IPS DF 19.7 (cell line): Measurements from ENCODE around the gene NPY4R.
"Not testable (repeated sequence)": the region's sequence is repeated elsewhere in the genome, so short reads cannot be mapped to it uniquely, and the experiment has no call there.

ENCODE experiments used
- DNase-seq: peaks from one replicate; pipeline ENCODE4 v3.0.0-alpha.2; 2013; ENCODE audit warnings: low read depth, low spot score

Gene NPY4R

GRCh38 chr10:46457071-46457470 lies 8.7 kb downstream of the NPY4R start:
- not testable (repeated sequence) for DNase-seq

DNA sequence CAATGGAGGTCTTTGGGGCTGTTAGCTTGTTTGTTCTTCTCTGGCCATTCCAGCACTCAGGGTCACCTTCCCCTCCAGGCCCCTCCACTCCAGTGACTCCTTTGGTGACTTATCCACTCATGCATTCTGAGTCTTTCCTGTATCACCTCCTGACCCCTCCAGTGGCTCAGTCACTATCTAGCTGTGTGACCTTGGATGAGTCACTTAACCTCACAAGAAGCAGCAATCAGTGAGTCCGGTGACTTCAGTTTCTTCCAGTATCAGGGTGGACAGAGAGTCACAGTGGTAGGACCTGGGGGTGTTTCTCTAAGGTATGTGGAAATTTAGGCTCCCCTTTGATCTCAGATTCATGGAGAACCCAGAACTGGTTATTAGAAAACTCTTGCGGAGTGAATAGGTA lies 9.8 kb downstream of the NPY4R start:
- not testable (repeated sequence) for DNase-seq

GRCh38 chr10:46451365-46451764 lies 14.4 kb downstream of the NPY4R start:
- not testable (repeated sequence) for DNase-seq

DNA sequence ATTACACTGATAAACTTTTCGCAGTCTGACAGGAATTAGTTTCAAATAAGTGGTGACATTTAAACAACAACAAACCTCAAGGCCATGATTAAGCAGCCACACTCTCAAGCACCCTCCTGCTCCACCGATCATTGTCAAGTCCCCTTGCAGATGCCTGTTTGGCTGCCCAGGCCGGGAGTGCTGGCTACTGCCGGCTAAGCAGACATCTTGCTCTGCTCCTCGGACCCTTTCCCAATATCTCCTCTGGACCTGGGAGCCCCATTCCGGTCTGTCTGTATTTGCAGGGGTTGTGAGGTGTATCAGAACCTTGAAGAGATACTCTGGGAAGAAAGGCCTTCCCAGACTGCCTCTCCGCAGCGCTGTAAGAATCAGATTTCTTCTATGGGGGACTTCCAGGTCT lies 14.9 kb downstream of the NPY4R start:
- not testable (repeated sequence) for DNase-seq

GRCh38 chr10:46447439-46447838 lies 18.3 kb downstream of the NPY4R start:
- DNase-seq, result not testable (repeated sequence)

DNA sequence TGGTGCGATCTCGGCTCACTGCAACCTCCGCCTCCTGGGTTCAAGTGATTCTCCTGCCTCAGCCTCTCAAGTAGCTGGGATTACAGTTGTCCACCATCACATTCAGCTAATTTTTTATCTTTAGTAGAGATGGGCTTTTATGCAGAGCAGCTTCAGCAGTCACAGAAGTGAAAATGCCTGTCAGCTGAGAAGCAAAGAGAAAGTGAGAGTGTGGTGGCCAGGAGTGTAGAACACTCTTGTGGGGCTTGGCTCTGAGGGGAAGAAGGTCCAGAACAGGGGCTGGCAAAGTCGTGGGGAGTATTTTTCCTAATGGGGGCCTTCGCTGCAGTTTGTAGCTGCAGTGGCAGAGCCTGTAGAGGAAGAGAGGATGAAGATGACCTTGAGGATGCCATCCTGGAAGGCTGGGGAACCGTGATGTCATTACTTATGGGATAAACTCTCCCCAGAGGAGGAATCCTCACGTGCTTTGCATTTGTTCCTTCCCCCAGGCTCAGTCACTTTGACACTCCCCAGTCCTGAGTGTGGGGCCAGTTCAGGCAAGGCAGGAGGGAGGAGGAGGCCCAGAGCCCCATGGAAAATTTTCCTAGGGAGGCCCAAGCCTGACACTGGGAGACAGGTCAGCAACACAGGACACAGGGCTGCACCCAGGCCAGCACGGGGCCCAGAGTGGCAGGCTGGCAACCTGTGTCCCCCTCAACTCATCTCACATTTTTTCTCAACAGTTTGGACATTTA lies 20.2 kb downstream of the NPY4R start:
- not testable (repeated sequence) for DNase-seq

GRCh38 chr10:46443422-46443821 lies 22.3 kb downstream of the NPY4R start:
- not testable (repeated sequence) for DNase-seq

GRCh38 chr10:46442706-46443275 lies 23.0 kb downstream of the NPY4R start:
- not testable (repeated sequence) for DNase-seq

DNA sequence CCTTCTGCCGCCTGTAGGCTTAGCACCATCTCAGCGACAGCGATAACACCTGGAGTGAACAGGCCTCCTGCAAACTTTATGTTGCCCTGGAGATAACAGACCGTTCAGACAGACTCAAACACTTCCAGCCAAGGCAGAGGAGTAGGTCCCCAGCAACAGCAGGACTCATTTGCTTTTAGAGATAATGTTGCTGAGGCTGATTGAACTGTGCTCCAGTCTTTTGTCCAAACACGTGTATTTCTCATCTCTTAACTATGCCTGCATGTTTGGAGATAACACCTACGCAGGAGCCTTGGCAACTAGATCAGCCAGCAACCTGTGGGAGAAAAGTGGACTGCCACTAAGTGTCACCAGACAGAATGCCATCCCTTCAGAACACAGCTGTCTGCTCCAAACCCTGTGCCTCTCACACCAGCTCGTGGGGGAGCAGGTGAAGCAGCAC lies 23.9 kb downstream of the NPY4R start:
- DNase-seq, result not testable (repeated sequence)

GRCh38 chr10:46440942-46441341 lies 24.8 kb downstream of the NPY4R start:
- not testable (repeated sequence) for DNase-seq

DNA sequence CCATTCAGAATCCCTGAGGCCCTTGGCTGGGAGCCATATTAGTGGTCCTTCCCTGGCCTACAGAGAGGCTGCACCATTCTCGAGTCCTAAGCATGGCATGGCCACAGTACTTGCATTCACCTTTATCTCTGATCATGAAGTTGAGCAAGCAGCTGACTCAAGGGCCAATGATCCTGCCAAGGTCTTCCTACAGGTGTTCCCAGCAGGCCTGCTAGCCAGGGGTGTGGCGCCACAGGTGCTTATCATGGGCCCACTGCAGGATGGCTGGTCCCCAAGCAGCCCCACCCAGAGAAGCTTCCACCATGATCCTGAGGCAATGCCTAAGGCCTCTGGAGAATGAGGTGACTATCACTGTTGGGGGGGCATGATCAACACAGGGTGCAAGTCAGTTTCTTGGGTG lies 42.2 kb downstream of the NPY4R start:
- DNase-seq, result not testable (repeated sequence)

DNA sequence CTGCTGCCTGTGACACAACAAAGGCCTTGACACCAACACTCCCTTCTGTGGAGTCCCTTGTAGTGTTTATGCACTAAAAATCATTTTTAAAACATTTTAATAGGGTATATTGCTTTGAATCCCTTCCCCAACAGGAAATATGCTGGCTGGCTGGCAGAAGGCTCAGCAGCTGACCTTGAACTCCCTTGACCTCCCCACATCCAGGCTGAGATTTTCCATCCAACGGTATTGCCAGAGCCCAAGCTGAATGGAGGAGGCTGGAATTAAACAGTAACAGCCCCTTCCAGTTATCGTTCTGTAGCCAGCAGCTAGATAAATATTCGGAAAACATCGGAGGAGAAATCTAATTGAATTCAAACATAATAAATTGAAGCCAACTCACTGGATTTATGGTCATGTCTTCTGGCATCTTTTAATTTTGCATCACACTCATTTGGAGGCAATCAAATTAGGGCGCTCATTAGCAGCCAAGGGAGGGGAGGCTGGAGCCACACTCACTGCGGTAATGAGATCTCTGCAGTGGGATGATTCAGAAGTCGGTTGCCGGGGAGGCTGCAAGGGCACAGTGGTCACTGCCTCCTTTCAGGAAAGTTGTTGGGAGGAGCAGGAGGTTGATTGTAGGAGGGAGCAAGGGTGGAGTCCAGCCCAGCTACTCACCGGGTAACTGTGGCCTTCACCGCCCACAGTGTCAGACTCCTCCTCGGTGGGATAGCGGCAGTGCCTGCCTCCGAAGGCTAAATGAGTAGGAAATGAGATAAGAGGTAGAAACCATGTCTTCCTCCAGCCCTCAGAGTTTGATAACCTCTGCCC lies 46.0 kb downstream of the NPY4R start:
- DNase-seq, result not testable (repeated sequence)

DNA sequence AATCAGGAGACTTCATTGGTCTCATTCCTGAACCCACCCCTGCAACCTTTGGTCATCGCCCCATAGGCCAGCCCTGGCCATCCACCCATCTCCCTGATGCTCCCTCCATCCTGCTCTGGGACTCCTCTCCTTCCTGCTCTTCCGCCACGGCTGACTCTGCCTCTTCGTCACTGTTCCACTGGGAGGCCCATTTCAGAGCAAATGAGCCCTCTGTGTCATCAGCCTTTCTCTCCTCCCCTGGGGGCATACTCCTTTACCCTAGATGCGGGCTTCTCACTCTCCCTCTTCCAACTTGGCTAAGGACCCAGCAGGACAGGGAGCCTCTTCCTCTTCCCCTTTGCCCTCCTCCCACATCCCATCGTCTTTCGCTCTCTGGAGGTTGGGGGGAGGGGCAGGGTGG lies 47.5 kb downstream of the NPY4R start:
- DNase-seq, result not testable (repeated sequence)

- not testable (repeated sequence) for DNase-seq
Measured at GRCh38 chr10:46415291-46415690, 50.5 kb downstream of the NPY4R start.

DNA sequence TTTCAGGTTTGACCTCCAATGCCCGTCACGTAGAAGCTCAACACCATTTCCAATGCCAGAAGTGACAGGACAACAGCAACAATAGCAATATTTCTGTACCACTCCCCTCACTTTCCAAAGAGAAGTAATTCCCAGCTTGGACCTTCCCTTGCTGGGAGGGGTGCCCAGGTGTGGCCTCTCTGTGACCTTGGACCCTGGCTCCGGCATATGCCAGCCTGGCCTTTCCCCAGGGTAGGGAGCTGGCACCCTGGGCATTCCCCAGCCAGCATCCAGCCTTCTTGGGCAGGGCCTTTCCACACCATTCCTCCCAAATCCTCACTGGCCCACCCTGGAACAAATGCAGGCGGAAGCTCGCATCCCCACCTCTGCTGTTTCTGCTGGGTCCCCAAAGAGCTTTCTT lies 53.1 kb downstream of the NPY4R start:
- DNase-seq, result not testable (repeated sequence)

DNA sequence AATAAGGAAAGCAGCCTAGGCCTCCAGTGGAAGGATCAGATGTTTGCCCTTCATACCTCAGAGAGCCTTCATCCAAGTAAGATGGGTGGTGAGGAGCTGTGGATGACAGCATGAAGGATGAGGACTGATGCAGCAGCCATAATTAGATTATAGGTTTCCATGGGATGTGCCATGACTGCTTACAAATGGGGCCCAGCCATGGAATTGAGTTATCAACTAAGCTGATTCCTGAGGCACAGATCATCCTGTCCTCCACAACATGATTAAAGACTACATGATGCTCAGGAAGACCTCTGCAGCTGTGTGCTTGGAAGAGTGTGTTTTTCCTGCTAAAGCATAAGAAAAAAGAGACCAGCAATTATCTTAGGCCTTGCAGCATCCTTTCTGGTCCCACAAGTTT lies 54.6 kb downstream of the NPY4R start:
- not testable (repeated sequence) for DNase-seq
